Heart left ventricle (tissue), 16 donors: ENCODE data around the gene PGC. TPM values are rescaled to one million over a fixed set of nuclear protein-coding genes. Genes with fewer than 3 reads are reported as not detected.
A peak's percentile ranks its signal among the peaks of the same experiment; 100 is the strongest.

ENCODE experiments used
- ATAC-seq, 4 donors: fragments of 200-7000 bp; cut with Tn5 transposase; one replicate each; pipeline ENCODE4 v1.9.1; 2020 to 2022; ENCODE audit warnings: moderate library complexity in 4 of 4, mild to moderate bottlenecking in 3 of 4, moderate number of reproducible peaks in 1 of 4
- DNase-seq, 5 donors: peaks; one replicate each; pipeline ENCODE4 v3.0.0-alpha.2; 2020
- H3K27ac ChIP-seq, 12 donors: fragments of 200-600 bp; sonication (generic) in 4 of 12; one replicate each; pipeline versions ENCODE4 v1.5.0 to v1.8.0; 2016 to 2022; ENCODE audit warnings: mild to moderate bottlenecking in 2 of 12
- H3K27me3 ChIP-seq, 9 donors: fragments of 200-600 bp; sonication (generic) in 2 of 9; one replicate each; pipeline versions ENCODE4 v1.5.1 to v1.8.0; 2016 to 2022; ENCODE audit warnings: mild to moderate bottlenecking in 3 of 9
- H3K36me3 ChIP-seq, 9 donors: fragments of 200-600 bp; sonication (generic) in 2 of 9; one replicate each; pipeline versions ENCODE4 v1.5.0 to v1.8.0; 2018 to 2022; ENCODE audit warnings: mild to moderate bottlenecking in 2 of 9
- H3K4me1 ChIP-seq, 12 donors: fragments of 200-600 bp; sonication (generic) in 4 of 12; one replicate each; pipeline versions ENCODE4 v1.5.0 to v1.8.0; 2016 to 2022; ENCODE audit warnings: mild to moderate bottlenecking in 3 of 12
- H3K4me3 ChIP-seq, 12 donors: fragments of 200-600 bp; sonication (generic) in 4 of 12; one replicate each; pipeline versions ENCODE4 v1.5.0 to v1.8.0; 2017 to 2022; ENCODE audit warnings: mild to moderate bottlenecking in 9 of 12, moderate library complexity in 4 of 12
- H3K9me3 ChIP-seq, 12 donors: fragments of 200-600 bp; sonication (generic) in 4 of 12; one replicate each; pipeline versions ENCODE4 v1.5.0 to v1.8.0; 2016 to 2022; ENCODE audit warnings: mild to moderate bottlenecking in 1 of 12
- CTCF ChIP-seq, 12 donors: fragments of 200-600 bp; sonication (generic) in 4 of 12; IDR thresholded peaks; one replicate each; pipeline versions ENCODE4 v1.5.0 to v1.8.0; 2018 to 2022; ENCODE audit warnings: antibody characterized with exemption in 12 of 12, mild to moderate bottlenecking in 5 of 12
- POLR2A ChIP-seq, 2 donors: fragments of 450-650 bp; IDR thresholded peaks; one replicate each; pipeline ENCODE4 v1.6.1; 2017; ENCODE audit warnings: antibody characterized with exemption in 2 of 2, mild to moderate bottlenecking in 2 of 2, moderate library complexity in 2 of 2
- WGBS, 4 donors: extraction: QIAGEN DNeasy Blood & Tissue Kit in 2 of 4; methylation state at CpG; one replicate each; pipeline versions ENCODE4 v1.1.5 to v1.1.7; 2013 to 2018; 5-methylcytosine and 5-hydroxymethylcytosine counted together
- intact Hi-C, 10 donors: fragments of 100-400 bp; cut with DNase I; formaldehyde crosslinking; loops; one replicate each; pipeline versions ENCODE4 v1.11.1 to v1.14.2; 2022
- polyA plus RNA-seq, 2 donors: library from polyadenylated mRNA; stranded (reverse); fragments of 200-250 nt; gene quantifications; one replicate each; pipeline ENCODE4 v1.2.3, GENCODE V29; 2013
- total RNA-seq, 9 donors: library from RNA; depleted of rRNA in 2 of 9; stranded (reverse); fragments of >200 nt in 2 of 9; fragmentation: NEBNext Ultra II Directional in 3 of 9; extraction: Animal tissue kit (Norgen Biotek cat#: 25700) in 3 of 9; gene quantifications; one replicate each; pipeline versions ENCODE4 v1.1.0 to v1.2.4, GENCODE V29; 2016 to 2023
- donor health status: ischemic (EF 13 %, LVEDD 7.1; RV severe dilation, severe dysfunction).
- donor health status: healthy with polysubstance abuse.
- donor health status: DM: no; HTN: yes; CAD: no.
- donor health status: DM: no; HTN: no; CAD: no.
- donor health status: ischemic (EF 25% LVEDD 6.9; RV normal size, moderate dysfunction).
- donor health status: ischemic (EF 25% LVEDD 5.7; RV mildly dilated, moderate dysfunction).
- donor health status: healthy.
- donor health status: DM: yes; HTN: yes; CAD: no.
- donor health status: ischemic (EF 35%, LVEDD 5.7; RV mildly dilated, moderate dysfunction).
- donor health status: nonischemic (EF 11% LVEDD 7.7; RV severe dilation, severe dysfunction).
- donor health status: DM: yes; HTN: yes; CAD: no.
- donor health status: PGD.
- donor health status: ischemic (EF 29% LVEDD 5.4; RV normal size, mild dysfunction).
- donor health status: nonischemic (EF 23%, LVEDD 6.1; RV moderate dilation, normal function).

Gene PGC
- total and polyA plus RNA-seq, 11 donors: 1.1 TPM; not detected in 10

- DNase-seq (no peak), ATAC-seq (no peak)
- Histone ChIP-seq H3K4me1 (peaks cover 14 to 65% (median 41%) of the 10 kb centered on the region in 12 donors), H3K27me3 (no peaks in the 10 kb centered on the region), H3K27ac (peak overlapping the region in 3 of 12 donors; percentile 15 to 98 (median 88)), H3K4me3 (no peak overlapping the region), H3K9me3 (no peaks in the 10 kb centered on the region), H3K36me3 (peaks cover 0 to 19% (median 11%) of the 10 kb centered on the region in 9 donors)
- intact Hi-C loops: loop anchor here in 9 of 10 donors (5.0 to 10.0 kb wide), 12 partner anchors 63 to 780 kb away; partner anchors contain the start of genes BYSL (in 3 of the 9), CCND3 (in 3 of the 9), MED20 (in 3 of the 9) and MRPS10 (in 3 of the 9)
- TF ChIP-seq CTCF (IDR thresholded peaks at IDR 0.05) (no peak), POLR2A (IDR thresholded peaks at IDR 0.05) (no peak)
- 67 to 76% (median 68%) methylated on average over 5 of the region's 5 CpGs for WGBS, 4 donors
Observed at GRCh38 chr6:41784581-41785171, 37.5 kb upstream of the PGC start.

- intact Hi-C loops: loop anchor here in 6 of 10 donors (5.0 to 10.0 kb wide), 9 partner anchors 64 to 782 kb away; partner anchors contain the start of genes CCND3 (in 2 of the 6), MRPS10 (in 2 of the 6), UBR2 (in 1 of the 6) and USP49 (in 1 of the 6)
- no peak for ATAC-seq
- peaks cover 10 to 65% (median 39%) of the 10 kb centered on the region in 12 donors for H3K4me1 ChIP-seq
Observed at GRCh38 chr6:41783106-41783780, 36.0 kb upstream of the PGC start.

GRCh38 chr6:41781366-41781730, 34.2 kb upstream of the PGC start:
- H3K9me3 ChIP-seq: no peaks in the 10 kb centered on the region
- peaks cover 0 to 22% (median 10%) of the 10 kb centered on the region in 9 donors for H3K36me3 ChIP-seq
- H3K4me3 ChIP-seq: peak overlapping the region in 11 of 12 donors; percentile 64 to 96 (median 79)
- intact Hi-C loops: loop anchor here in 8 of 10 donors (2.0 to 10.0 kb wide), 12 partner anchors 66 to 783 kb away; partner anchors contain the start of genes CCND3 (in 2 of the 8), MRPS10 (in 2 of the 8), UBR2 (in 1 of the 8) and USP49 (in 1 of the 8)
- 12 to 19% (median 14%) methylated on average over 3 of the region's 3 CpGs for WGBS, 4 donors
- ATAC-seq: peak in 2 of 4 donors; percentile 0 to 11
- H3K27me3 ChIP-seq: no peaks in the 10 kb centered on the region
- peak overlapping the region; percentile 76 to 97 (median 91) for H3K27ac ChIP-seq
- H3K4me1 ChIP-seq: peaks cover 10 to 70% (median 39%) of the 10 kb centered on the region in 12 donors
- no peak for TF ChIP-seq POLR2A (IDR thresholded peaks at IDR 0.05)
- TF ChIP-seq CTCF (IDR thresholded peaks at IDR 0.05): no peak
- DNase-seq: peak in 4 of 5 donors; percentile 42 to 57 (median 54)

More at GRCh38 chr6:41783106-41783780, 36.0 kb upstream of the PGC start:
- no peak for DNase-seq
- WGBS, 4 donors: 72 to 82% (median 75%) methylated on average over 6 of the region's 6 CpGs
- no peaks in the 10 kb centered on the region for H3K9me3 ChIP-seq
- peaks cover 0 to 10% (median 0%) of the 10 kb centered on the region in 9 donors for H3K36me3 ChIP-seq
- H3K27ac ChIP-seq: no peak overlapping the region
- H3K4me3 ChIP-seq: no peak overlapping the region
- TF ChIP-seq CTCF (IDR thresholded peaks at IDR 0.05) (no peak), POLR2A (IDR thresholded peaks at IDR 0.05) (no peak)
- H3K27me3 ChIP-seq: no peaks in the 10 kb centered on the region
